ENCODE measurements around the gene ADAM17. TPM values are rescaled to one million over a fixed set of nuclear protein-coding genes. Genes with fewer than 3 reads are reported as not detected.
"Not testable (repeated sequence)": the region's sequence is repeated elsewhere in the genome, so short reads cannot be mapped to it uniquely, and the experiment has no call there.

The ADAM17 gene
- polyA plus RNA-seq, 1 of the 3 experiments (the other 2 are of a cell fraction), result 17.1 TPM

GRCh38 chr2:9552219-9553178 lies 3.1 kb downstream of the ADAM17 start (continued):
- TF ChIP-seq FOXM1 (IDR thresholded peaks at IDR 0.05; ENCODE audit: low read depth), result 0 out of 2 replicates have a peak, but pooled peaks have one; percentile 21
- TF ChIP-seq SMC3 (IDR thresholded peaks at IDR 0.05; ENCODE audit: low read depth, low read length), result no peak
- TF ChIP-seq MAX (IDR thresholded peaks at IDR 0.05; ENCODE audit: low read depth), result 0 out of 2 replicates have a peak, but pooled peaks have one; percentile 32
- TF ChIP-seq SIN3A (IDR thresholded peaks at IDR 0.05; ENCODE audit: borderline replicate concordance, low read depth, low read length), result no peak
- no peak for TF ChIP-seq MXI1 (IDR thresholded peaks at IDR 0.05; ENCODE audit: low read depth, low read length)
- TF ChIP-seq RCOR1 (IDR thresholded peaks at IDR 0.05; ENCODE audit: low read length), result peak; percentile 44; the same call in 1 of the 2 replicates
- TF ChIP-seq FOSL2 (IDR thresholded peaks at IDR 0.05; ENCODE audit: borderline replicate concordance, low read depth), result peak; percentile 98
- 0 out of 2 replicates have a peak, but pooled peaks have one; percentile 14 for TF ChIP-seq RXRA (IDR thresholded peaks at IDR 0.05; ENCODE audit: borderline replicate concordance, low read depth)
- TF ChIP-seq JUND (IDR thresholded peaks at IDR 0.05), result peak; percentile 96

GRCh38 chr2:9550859-9551391 lies 4.7 kb downstream of the ADAM17 start:
- H3K36me3 ChIP-seq (replicated peaks in 1 of 2; ENCODE audit: control insufficient read depth in 1 of 2, insufficient read depth in 2 of 2, low read length in 1 of 2); H3K9me2 ChIP-seq; H3K9ac ChIP-seq; H3K4me3 ChIP-seq (ENCODE audit: low read depth in 2 of 2, low read length in 1 of 2); H3K27me3 ChIP-seq (ENCODE audit: insufficient read depth); H3K4me2 ChIP-seq; H3K9me3 ChIP-seq; H2AFZ ChIP-seq (ENCODE audit: low read depth); H3K27ac ChIP-seq (ENCODE audit: low read depth in 2 of 2, low read length in 1 of 2); CTCF ChIA-PET; POLR2A ChIA-PET; DNase-seq: not testable (repeated sequence)
- Histone ChIP-seq H3K4me1 (ENCODE audit: control insufficient read depth in 1 of 2, insufficient read depth in 2 of 2, low read depth in 1 of 2, low read length in 1 of 2) (peaks cover 25 to 27% of the 10 kb centered on the region in 2 experiments; a peak in 3 of 4 replicates), H3K79me2 (ENCODE audit: insufficient read depth) (peaks cover 97% of the 10 kb centered on the region), H4K20me1 (ENCODE audit: insufficient read depth) (peaks cover 80% of the 10 kb centered on the region), H3F3A (replicated peaks; ENCODE audit: insufficient read depth) (peaks cover 39% of the 10 kb centered on the region)
- WGBS (ENCODE audit: low lambda C conversion rate), result 92% methylated on average over 7 of the region's 7 CpGs

- H3K9me3 ChIP-seq, result no peaks in the 10 kb centered on the region
- no peak for TF ChIP-seq CTCF (IDR thresholded peaks at IDR 0.05)
- H3K9ac ChIP-seq, result no peak overlapping the region
- H3K4me2 ChIP-seq, result no peak overlapping the region
- H2AFZ ChIP-seq (ENCODE audit: low read depth), result no peak overlapping the region
- WGBS (ENCODE audit: low lambda C conversion rate), result 95% methylated on average over 9 of the region's 9 CpGs
- no peaks in the 10 kb centered on the region for H3K27me3 ChIP-seq (ENCODE audit: insufficient read depth)
- H3K36me3 ChIP-seq (replicated peaks in 1 of 2; ENCODE audit: control insufficient read depth in 1 of 2, insufficient read depth in 2 of 2, low read length in 1 of 2), result peaks cover 0 to 5% of the 10 kb centered on the region in 2 experiments
- H3K27ac ChIP-seq (ENCODE audit: low read depth in 2 of 2, low read length in 1 of 2), result no peak overlapping the region
- H3K4me1 ChIP-seq (ENCODE audit: control insufficient read depth in 1 of 2, insufficient read depth in 2 of 2, low read depth in 1 of 2, low read length in 1 of 2), result peaks cover 25 to 27% of the 10 kb centered on the region in 2 experiments; a peak in 3 of 4 replicates
- no peak overlapping the region for H3K4me3 ChIP-seq (ENCODE audit: low read depth in 2 of 2, low read length in 1 of 2)
- peaks cover 90% of the 10 kb centered on the region for H4K20me1 ChIP-seq (ENCODE audit: insufficient read depth)
- peaks cover 100% of the 10 kb centered on the region for H3K79me2 ChIP-seq (ENCODE audit: insufficient read depth)
- peaks cover 33% of the 10 kb centered on the region for H3F3A ChIP-seq (replicated peaks; ENCODE audit: insufficient read depth)
- POLR2A ChIA-PET, result no interaction called here
- no peaks in the 10 kb centered on the region for H3K9me2 ChIP-seq
- CTCF ChIA-PET, result interaction anchor here (0.7 to 1.2 kb wide), 4 partner anchors 140 to 264 kb away, joined by 3 to 5 read pairs (median 3); no protein-coding TSS in a partner anchor
- no peak for DNase-seq
These were observed 6.2 kb downstream of the ADAM17 start for GRCh38 chr2:9549420-9549819.
